ENCODE measurements around the gene CCDC9B. TPM values are rescaled to one million over a fixed set of nuclear protein-coding genes. Genes with fewer than 3 reads are reported as not detected.
A peak's percentile ranks its signal among the peaks of the same experiment; 100 is the strongest.

The CCDC9B gene
- total and polyA plus RNA-seq, 10 donors: 2.2 to 19.4 (median 7.1) TPM

DNA sequence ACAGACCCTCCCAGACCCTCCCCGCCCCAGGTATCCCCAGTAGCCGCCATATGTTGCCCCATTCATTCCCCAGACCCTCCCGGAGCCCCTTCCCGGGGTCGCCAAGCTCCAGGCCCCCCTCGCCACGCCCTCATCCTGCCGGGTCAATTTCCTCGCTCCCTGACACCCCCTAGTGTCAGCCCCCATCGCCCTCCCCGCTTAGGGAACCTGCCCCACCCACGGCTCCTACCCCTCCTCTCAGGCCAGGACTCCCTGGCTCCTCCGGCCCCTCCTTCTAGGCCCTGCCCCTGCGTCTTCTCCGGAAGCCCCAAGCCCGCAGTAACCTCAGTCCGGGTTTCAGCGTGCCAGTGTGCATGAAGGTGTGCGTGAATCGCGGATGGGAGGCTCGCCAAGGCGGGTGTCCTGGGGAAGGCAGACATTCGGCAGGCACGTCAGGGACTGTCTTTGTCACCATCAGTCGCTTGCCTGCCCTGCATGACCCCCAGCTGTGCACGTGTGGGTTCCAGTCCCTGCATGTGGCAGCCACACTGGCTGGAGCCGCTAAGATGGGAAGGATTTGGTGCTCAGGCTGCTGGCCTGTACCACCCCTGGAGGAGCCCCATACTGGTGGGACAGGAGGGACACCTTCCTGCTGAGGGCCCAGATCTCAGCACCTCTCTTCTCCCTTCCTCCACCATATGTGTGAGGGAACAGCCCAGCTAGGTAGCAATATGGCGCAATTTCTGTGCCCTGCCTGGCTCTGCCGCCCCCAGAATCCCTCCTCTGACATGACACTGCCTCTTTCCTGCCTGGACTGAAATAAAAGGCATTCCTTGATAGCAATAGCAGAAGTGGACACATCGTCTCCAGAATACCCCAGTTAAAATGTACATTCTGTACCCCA lies 18.0 kb upstream of the CCDC9B start:
- Histone ChIP-seq H3K27me3 (replicated peaks in 1 of 7) (peaks cover 0 to 9% (median 0%) of the 10 kb centered on the region in 7 donors), H3K27ac (peak overlapping the region in 1 of 8 donors; percentile 14), H3K4me3 (peak overlapping the region; percentile 43 to 78 (median 66)), H3K36me3 (peaks cover 0 to 5% (median 0%) of the 10 kb centered on the region in 6 donors), H3K4me1 (peaks cover 3 to 27% (median 16%) of the 10 kb centered on the region in 6 donors), H3K9me3 (no peaks in the 10 kb centered on the region)
- intact Hi-C loops (cut with DNase I; ENCODE audit: low total_unique reads): no loop called here
- no peak for TF ChIP-seq POLR2AphosphoS5 (IDR thresholded peaks at IDR 0.05)
- TF ChIP-seq, protein P1, sequence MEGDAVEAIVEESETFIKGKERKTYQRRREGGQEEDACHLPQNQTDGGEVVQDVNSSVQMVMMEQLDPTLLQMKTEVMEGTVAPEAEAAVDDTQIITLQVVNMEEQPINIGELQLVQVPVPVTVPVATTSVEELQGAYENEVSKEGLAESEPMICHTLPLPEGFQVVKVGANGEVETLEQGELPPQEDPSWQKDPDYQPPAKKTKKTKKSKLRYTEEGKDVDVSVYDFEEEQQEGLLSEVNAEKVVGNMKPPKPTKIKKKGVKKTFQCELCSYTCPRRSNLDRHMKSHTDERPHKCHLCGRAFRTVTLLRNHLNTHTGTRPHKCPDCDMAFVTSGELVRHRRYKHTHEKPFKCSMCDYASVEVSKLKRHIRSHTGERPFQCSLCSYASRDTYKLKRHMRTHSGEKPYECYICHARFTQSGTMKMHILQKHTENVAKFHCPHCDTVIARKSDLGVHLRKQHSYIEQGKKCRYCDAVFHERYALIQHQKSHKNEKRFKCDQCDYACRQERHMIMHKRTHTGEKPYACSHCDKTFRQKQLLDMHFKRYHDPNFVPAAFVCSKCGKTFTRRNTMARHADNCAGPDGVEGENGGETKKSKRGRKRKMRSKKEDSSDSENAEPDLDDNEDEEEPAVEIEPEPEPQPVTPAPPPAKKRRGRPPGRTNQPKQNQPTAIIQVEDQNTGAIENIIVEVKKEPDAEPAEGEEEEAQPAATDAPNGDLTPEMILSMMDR (IDR thresholded peaks at IDR 0.05 in 8 of 11, conservative IDR thresholded peaks at IDR 0.05 in 3 of 11): peak in 1 of 11 experiments; percentile 12
- 10 to 12% (median 11%) methylated on average over 24 to 31 of the region's 31 CpGs for WGBS, 5 donors
- DNase-seq: peak; percentile 89

DNA sequence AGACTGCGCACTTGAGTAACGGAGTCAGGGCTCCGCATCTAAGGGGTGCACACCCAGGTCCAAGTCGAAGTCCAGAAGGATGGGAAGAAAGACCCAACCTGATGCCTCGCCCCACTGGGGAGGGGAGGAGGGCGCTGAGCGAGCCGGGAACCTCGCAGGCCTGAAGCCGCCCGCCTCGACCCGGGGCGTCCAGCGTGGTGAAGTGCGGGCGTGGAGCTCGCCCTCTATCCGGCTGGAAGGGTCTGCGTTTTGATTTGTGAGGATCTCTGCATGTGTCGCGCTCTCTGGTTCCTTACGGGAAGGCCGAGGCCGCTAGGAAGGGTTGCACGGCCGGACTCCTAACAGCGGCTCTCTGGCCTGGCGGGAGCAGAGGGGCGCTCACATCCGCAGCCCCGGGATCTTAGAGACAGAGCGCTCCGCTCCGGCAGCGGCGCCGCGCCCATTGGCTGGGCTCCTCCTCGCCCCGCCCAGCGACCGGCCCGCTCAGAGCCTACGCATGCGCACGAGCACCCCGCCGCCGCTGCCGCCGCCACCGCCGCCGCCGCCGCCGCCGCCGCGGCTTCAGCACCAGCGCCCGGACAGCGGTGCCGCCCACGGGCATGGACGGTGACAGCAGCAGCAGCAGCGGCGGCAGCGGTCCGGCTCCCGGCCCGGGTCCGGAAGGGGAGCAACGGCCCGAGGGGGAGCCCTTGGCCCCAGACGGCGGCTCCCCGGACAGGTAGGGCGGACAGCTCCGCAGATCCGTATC lies 17.2 kb upstream of the CCDC9B start, which contains the start of gene DISP2:
Gene DISP2, plus strand, starts transcription at position 497 of the 748 bp plus-strand sequence. Its CDS starts 103 bp downstream, at position 600.
- H3K27ac ChIP-seq: peak within 1 kb of the TSS in 1 of 8 donors; percentile 14
- intact Hi-C loops (cut with DNase I; ENCODE audit: low total_unique reads): no loop called here
- H3K36me3 ChIP-seq: peaks cover 0 to 5% (median 0%) of the 10 kb centered on the region in 6 donors
- H3K9me3 ChIP-seq: no peaks in the 10 kb centered on the region
- peak within 1 kb of the TSS; percentile 43 to 78 (median 66) for H3K4me3 ChIP-seq
- peaks cover 0 to 9% (median 0%) of the 10 kb centered on the region in 7 donors for H3K27me3 ChIP-seq (replicated peaks in 1 of 7)
- peak; percentile 97 for DNase-seq
- TF ChIP-seq, protein P1 (IDR thresholded peaks at IDR 0.05 in 8 of 11, conservative IDR thresholded peaks at IDR 0.05 in 3 of 11): peak in 1 of 11 experiments; percentile 10
- TF ChIP-seq POLR2A (IDR thresholded peaks at IDR 0.05) (no peak), POLR2AphosphoS5 (IDR thresholded peaks at IDR 0.05) (peak in 2 of 3 donors; percentile 23 to 44)
- peaks cover 3 to 27% (median 16%) of the 10 kb centered on the region in 6 donors for H3K4me1 ChIP-seq
- 3 to 16% (median 5%) methylated on average over 16 to 82 of the region's 82 CpGs for WGBS, 5 donors

DNA sequence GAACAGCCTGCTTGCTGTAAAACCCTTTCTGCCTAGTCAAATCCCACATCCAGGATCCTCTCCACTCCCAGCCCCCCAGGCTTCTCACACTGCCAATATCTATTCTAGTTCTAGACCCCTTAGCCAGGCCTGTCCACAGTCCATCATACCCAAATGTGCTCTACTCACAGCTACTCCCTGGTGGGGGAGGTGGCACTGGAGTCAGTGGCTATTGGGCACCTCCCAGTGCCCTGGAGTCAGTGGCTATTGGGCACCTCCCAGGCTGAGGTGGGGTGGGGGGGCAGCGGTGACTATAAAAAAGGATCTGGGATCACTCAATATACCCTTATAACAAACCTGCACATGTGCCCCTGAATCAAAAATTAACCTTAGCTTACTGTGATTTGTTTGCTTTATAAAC lies 16.5 kb upstream of the CCDC9B start:
- H3K4me1 ChIP-seq: peaks cover 3 to 27% (median 16%) of the 10 kb centered on the region in 6 donors
- H3K9me3 ChIP-seq: no peaks in the 10 kb centered on the region
- H3K27me3 ChIP-seq (replicated peaks in 1 of 7): peaks cover 0 to 9% (median 0%) of the 10 kb centered on the region in 7 donors
- H3K4me3 ChIP-seq: peak overlapping the region in 5 of 8 donors; percentile 58 to 78 (median 65)
- H3K27ac ChIP-seq: no peak overlapping the region
- DNase-seq: peak; percentile 66
- TF ChIP-seq POLR2AphosphoS5 (IDR thresholded peaks at IDR 0.05): no peak
- no peak for TF ChIP-seq POLR2A (IDR thresholded peaks at IDR 0.05)
- TF ChIP-seq, protein P1 (IDR thresholded peaks at IDR 0.05 in 8 of 11, conservative IDR thresholded peaks at IDR 0.05 in 3 of 11): no peak
- intact Hi-C loops (cut with DNase I; ENCODE audit: low total_unique reads): no loop called here
- WGBS, 5 donors: 74 to 82% (median 79%) methylated on average over 1 of the region's 1 CpG
- no peaks in the 10 kb centered on the region for H3K36me3 ChIP-seq

Measured in spleen (tissue), 11 donors.